NCI-H2081 (cell line): ENCODE data around the gene GPRC5A.
"Not testable (repeated sequence)": the region's sequence is repeated elsewhere in the genome, so short reads cannot be mapped to it uniquely, and the experiment has no call there.

ENCODE experiments used
- DNase-seq, 2 experiments: peaks; one replicate each; lab custom pipeline; 2025; lab: John Stamatoyannopoulos, UW

Gene GPRC5A

GRCh38 chr12:12891080-12891880 lies at the start of gene GPRC5A:
Gene GPRC5A (plus strand): TSS chr12:12891562. CDS start chr12:12908250, 16,688 bp downstream.
- peak; percentile 9 to 34 for DNase-seq

- no peak for DNase-seq
Measured at GRCh38 chr12:12845794-12846243, 45.5 kb upstream of the GPRC5A start.

GRCh38 chr12:12846780-12847179 lies 44.6 kb upstream of the GPRC5A start:
- not testable (repeated sequence) for DNase-seq

- no peak for DNase-seq
Measured at GRCh38 chr12:12853435-12853834, 37.9 kb upstream of the GPRC5A start.

GRCh38 chr12:12859690-12860089 lies 31.7 kb upstream of the GPRC5A start:
- peak in 1 of 2 experiments; percentile 5 for DNase-seq

- DNase-seq = no peak
Measured at GRCh38 chr12:12864243-12864642, 27.1 kb upstream of the GPRC5A start.

- DNase-seq = no peak
Measured at GRCh38 chr12:12868477-12869235, 22.7 kb upstream of the GPRC5A start.

GRCh38 chr12:12870465-12870864 lies 20.9 kb upstream of the GPRC5A start:
- no peak for DNase-seq

- DNase-seq = no peak
Measured at GRCh38 chr12:12871587-12872138, 19.7 kb upstream of the GPRC5A start.

GRCh38 chr12:12872139-12872933 lies 19.0 kb upstream of the GPRC5A start:
- DNase-seq = peak; percentile 2 to 38

- no peak for DNase-seq
Measured at GRCh38 chr12:12872934-12873275, 18.5 kb upstream of the GPRC5A start.

GRCh38 chr12:12874029-12874428 lies 17.3 kb upstream of the GPRC5A start:
- no peak for DNase-seq

- not testable (repeated sequence) for DNase-seq
Measured at GRCh38 chr12:12875301-12875700, 16.1 kb upstream of the GPRC5A start.

GRCh38 chr12:12877153-12877768 lies 14.1 kb upstream of the GPRC5A start:
- no peak for DNase-seq

- peak; percentile 61 to 82 for DNase-seq
Measured at GRCh38 chr12:12877781-12878455, 13.4 kb upstream of the GPRC5A start.

- DNase-seq = no peak
Measured at GRCh38 chr12:12880537-12880936, 10.8 kb upstream of the GPRC5A start.

GRCh38 chr12:12881151-12881909 lies 10.0 kb upstream of the GPRC5A start:
- DNase-seq = no peak

- no peak for DNase-seq
Measured at GRCh38 chr12:12882288-12882687, 9.1 kb upstream of the GPRC5A start.

GRCh38 chr12:12883369-12884001 lies 7.9 kb upstream of the GPRC5A start:
- DNase-seq = no peak
